GM18511 (cell line): ENCODE data around the gene XPNPEP2.

Source experiments
- ATAC-seq: cut with Tn5 transposase; IDR thresholded peaks from one replicate; pipeline ENCODE4 v1.9.1; 2021; ENCODE audit warnings: mild to moderate bottlenecking, moderate library complexity; ENCODE audit not compliant: unreplicated experiment

Gene XPNPEP2

DNA sequence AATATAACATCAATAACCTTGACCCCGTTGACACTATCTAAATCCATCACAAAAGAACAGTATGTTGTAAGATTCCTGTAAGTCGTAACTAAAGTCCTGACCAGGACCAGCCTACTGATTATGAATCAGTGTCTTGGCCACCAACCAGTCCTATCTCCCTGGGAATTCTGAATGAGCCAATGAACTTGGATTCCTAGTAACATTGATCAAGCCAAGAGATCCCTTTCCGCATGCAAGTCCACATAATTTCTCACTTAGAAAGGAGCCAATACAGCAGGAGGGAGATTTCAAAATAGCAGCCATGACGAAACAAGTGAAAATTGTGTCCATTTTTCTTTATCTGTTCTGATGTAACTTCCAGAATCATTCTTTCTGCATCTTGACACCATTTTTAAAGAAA lies 9.5 kb downstream of the XPNPEP2 start:
- ATAC-seq, result no peak

GRCh38 chrX:129749069-129749468 lies 10.3 kb downstream of the XPNPEP2 start:
- ATAC-seq, result no peak

DNA sequence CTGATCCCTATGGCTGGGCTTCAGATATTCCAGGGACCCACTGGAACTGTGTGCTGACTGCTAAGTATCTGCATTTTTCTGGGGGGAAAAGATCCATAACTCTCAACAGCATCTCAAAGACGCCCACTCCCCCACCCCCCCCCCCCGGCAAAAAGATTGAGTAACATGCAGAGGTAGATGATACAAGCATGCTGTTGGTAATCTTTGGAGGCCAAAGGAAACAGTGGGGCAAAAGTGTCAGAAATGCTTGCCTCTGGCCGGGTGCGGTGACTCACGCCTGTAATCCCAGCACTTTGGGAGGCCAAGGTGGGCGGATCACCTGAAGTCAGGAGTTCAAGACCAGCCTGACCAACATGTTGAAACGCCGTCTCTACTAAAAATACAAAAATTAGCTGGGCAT lies 12.2 kb downstream of the XPNPEP2 start:
- no peak for ATAC-seq

DNA sequence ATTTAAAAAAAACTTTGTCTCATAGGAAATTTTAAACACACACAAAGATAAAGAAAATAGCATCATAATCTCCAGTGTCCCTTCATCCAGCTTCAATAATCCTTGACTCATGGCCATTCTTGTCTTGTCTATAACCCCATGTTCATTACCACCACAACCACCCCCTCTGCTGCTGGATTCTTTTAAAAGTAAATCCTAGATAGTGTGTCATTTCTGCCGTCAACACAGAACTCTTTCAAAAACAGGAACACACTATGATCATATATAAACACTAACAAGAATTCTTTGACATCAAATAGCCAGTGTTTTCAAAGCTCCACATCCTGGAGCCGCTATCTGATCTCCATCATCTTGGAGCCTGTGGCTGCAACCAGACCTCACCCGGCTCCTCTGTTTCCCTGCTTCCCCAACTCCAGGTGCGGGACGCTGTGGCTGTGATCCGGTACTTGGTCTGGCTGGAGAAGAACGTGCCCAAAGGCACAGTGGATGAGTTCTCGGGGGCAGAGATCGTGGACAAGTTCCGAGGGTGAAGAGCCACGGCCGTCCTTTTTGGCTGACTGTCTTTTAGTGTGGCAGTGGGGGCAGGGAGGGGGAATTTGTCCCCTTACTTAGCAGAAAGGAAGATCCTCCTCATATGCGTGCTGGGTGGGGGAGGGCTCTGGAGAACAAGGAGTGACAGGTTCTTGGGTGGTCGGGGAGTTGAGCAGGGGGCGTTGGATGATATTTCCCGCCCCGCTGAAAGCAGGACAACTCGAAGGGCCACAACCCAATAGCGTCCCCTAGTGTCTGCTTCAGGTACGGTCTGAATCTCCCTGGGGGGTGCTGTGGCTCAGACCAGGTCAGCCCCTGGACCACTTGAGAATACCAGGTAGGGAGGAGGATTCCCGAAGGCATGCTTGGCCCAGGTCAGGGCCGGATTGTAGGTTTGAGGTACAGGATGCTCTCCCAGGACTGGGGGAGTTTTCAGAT lies 15.6 kb downstream of the XPNPEP2 start:
- ATAC-seq, result no peak

DNA sequence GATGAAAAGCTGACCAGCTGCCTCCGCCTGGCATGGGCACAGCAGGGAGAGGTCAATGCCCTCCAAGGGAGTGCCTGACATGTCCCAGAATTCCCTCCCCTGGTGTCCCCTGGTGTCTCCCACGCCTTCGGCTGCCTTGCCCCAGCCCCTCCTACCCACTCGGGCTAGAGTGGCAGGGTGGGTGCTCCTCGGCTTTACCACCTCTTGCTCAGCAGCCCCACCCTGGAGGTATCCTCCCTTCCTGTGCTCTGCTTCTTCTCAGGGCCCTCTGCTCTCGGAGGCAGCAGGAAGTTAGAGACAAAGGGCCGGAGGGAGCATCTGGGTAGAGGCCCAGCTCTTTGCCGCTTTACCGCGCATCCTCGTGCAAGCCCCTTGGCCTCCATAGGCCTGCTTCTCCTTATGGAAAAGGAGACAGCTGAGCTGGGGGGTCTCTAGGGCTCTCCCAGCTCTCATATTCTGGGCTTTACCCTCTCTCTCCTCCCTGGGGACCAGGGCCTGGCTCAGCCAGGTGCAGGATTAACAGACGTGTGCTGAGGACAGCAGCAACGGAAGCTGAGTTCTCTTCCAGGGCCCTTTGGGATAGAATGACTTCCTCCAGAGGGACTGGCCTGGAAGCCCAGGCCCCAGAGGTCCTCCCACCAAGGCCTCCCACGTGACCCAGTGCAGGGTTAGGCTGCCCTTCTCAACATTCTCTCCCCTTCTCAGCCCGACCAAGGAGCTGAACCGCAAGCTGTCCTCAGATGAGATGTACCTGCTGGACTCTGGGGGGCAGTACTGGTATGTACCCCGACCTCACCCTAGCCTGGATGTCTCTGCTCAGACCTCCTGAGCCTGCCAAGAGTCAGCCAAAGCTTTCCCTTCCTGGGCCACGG lies 17.2 kb downstream of the XPNPEP2 start:
- ATAC-seq, result no peak

DNA sequence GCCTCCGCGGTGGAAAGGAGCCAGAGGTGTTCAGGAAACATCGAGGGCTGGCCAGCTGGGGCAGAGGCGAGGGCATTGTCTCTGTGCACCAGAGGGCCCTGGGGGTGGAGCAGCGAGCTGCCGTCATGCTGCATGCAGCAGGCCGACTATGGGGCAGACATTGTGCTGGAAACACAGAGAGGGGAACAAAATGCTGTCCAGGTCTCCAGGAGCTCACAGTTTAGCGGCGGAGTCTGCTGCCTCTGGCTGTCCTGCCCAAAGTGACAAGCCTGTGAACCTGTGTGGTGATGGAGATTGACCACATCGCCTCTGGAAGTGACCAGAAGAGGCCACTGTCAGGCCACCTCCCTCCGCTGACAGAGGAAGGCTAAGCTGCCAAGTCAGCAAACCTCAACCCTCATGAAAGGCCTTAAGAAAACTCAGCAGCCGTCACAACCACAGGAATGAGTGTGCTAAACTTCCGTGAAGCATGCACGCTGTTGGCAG lies 20.8 kb downstream of the XPNPEP2 start:
- no peak for ATAC-seq

- no peak for ATAC-seq
Measured at GRCh38 chrX:129760155-129760554, 21.4 kb downstream of the XPNPEP2 start.

DNA sequence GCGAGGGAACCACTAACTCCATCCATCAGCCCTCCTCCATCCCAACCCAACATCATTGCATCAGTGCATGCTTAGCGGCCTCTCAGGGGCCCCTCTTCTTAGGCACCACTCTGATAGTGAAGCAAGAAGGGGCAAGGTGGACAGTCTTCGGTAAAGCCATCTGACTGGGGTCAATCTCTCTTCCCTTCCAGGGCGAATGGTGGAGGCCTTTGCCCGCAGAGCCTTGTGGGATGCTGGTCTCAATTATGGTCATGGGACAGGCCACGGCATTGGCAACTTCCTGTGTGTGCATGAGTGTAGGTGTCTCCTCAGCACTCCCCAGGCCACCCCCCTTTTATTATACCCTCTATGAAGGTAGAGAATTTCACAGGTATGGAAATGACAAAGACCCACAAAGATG lies 22.2 kb downstream of the XPNPEP2 start:
- no peak for ATAC-seq

DNA sequence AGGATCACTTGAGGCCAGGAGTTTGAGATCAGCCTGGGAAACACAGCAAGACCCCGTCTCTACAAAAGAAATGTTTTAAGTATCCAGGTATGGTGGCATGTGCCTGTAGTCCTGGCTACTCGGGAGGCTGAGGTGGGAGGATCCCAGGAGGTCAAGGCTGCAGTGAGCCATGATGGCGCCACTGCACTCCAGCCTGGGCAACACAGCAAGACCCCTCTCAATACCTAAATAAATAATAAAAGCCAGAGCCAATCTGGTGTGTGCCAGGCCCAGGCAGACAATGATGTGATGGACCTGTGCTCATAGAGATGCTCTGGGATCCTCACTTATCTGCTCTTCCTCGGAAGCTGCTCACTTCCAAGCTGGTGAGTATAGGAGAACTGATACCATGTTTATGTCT lies 22.8 kb downstream of the XPNPEP2 start:
- no peak for ATAC-seq

GRCh38 chrX:129762448-129762847 lies 23.7 kb downstream of the XPNPEP2 start:
- no peak for ATAC-seq

GRCh38 chrX:129763666-129764065 lies 24.9 kb downstream of the XPNPEP2 start:
- ATAC-seq, result no peak

DNA sequence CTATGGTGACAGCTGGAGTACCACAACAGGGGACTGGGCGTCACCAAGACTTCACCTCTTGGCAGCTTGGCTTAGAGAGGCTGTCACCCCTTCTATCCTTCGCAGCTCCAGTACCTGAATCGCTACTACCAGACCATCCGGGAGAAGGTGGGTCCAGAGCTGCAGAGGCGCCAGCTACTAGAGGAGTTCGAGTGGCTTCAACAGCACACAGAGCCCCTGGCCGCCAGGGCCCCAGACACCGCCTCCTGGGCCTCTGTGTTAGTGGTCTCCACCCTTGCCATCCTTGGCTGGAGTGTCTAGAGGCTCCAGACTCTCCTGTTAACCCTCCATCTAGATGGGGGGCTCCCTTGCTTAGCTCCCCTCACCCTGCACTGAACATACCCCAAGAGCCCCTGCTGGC lies 29.4 kb downstream of the XPNPEP2 start:
- no peak for ATAC-seq

- no peak for ATAC-seq
Measured at GRCh38 chrX:129768586-129769466, 30.0 kb downstream of the XPNPEP2 start.

DNA sequence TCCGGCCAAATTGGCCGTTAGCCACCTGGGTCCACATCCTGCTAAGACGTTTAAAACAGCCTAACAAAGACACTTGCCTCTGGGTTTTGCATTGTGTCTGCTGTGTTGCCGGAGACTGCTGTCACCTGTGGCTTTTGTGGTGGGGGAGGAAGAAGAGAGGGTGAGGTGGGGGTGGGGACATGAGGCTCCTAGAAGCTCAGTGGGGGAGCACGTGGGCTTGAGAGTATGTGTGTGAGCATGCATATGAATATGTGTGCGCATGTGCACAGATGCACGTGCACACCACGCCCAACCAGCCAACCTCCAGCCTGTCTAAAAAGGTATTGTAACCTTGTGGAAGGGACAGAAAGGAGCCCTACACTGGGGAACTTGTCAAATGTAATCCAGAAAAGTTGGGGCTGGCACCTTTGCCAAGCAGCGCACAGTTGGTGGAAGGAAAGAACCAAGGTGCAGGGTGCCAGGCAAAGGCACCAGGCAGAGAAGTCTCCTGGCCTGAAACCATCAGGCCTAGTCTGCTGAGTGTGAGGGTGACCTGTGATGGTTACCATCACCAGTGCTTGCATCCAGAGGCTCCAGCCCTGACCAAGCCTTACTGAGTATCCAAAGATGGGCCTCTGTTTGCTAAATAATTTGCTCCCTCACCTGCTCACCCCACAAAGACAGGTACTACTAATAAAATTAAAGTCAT lies 30.8 kb downstream of the XPNPEP2 start:
- peak; percentile 32 for ATAC-seq

DNA sequence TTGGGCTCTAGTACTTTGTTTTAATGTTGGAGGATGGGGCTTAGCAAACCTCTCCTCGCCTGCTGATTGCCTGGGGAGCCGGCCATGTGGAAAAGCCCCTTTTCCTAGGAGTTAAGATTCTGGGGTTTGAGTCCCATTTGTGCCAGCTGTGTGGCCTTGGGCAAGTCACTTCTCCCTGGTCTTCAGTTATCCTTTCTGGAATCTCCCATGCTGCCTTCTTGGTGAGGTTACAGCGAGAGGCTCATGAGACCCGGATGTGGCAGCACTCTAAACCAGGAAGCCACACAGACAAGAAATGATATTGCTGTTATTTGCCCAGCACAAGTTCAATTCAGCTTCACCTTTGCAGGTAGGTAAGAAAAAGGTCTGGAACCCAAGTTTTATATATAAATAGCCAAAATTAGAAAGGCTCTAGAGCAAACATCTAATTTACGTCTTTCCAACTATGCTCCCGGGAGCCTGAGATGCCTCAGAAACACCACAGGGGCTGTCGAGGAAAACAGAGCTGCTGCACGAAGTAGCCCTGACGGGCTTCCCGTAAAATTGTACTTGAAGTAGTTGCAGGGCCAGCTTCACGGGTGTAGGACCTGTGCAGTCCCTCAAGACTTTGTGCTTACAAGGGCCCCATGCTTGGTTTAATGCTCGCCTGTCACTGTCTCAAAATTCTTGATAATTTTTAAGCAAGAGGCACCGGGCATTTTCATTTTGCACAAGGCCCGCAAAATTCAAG lies 32.7 kb downstream of the XPNPEP2 start:
- no peak for ATAC-seq

- peak; percentile 81 for ATAC-seq
Measured at GRCh38 chrX:129772796-129773431, 34.1 kb downstream of the XPNPEP2 start.

DNA sequence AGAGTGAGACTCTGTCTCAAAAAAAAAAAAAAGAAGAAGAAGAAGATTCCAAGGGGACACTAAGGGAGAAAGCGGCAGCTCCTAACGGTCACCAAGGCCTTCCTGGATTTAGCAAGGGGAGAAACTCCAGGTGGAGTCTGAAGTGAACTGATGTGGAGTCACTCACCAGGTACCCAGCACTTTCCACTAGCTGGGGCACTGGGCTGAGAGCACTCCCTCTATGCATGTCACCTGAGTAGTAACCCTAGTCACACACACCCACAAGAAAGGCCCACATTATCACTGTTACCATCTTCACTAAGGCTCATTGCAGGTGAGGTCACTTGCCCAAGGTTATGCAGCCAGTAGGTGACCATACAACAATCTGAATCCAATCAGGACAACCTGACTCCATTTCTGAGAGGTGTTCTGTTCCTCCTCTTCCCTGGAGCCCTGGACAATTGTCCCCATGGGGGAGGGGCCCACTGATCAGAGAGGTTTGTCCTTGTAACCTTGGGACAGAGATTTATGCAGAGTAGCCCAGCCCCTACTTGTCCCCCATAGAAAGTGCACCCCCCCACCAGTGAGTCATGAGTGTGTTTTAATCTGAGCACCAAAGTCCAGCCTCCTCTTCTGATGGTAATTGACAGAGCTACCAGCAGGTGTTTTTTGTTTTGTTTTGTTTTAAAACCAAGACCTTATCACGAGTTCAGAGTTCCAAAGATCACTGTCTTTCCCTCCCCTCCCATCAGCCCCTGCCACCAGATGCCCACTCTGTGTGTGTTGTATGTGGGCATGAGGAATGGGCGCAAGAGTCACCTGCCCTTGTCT lies 35.1 kb downstream of the XPNPEP2 start:
- no peak for ATAC-seq
